CD4-positive, alpha-beta memory T cell (primary cell): ENCODE measurements around the gene TBC1D10A. TPM values are rescaled to one million over a fixed set of nuclear protein-coding genes. Genes with fewer than 3 reads are reported as not detected.

Source experiments
- CTCF ChIA-PET: fragments of 350-600 bp; sonication (Branson Sonifier 250); formaldehyde crosslinking; loops from one replicate; lab custom pipeline; 2021; ENCODE audit warnings: inconsistent platforms; ENCODE audit not compliant: partially characterized antibody; lab: Charles Lee
- POLR2A ChIA-PET: fragments of 350-600 bp; sonication (Branson Sonifier 250); formaldehyde crosslinking; loops from one replicate; lab custom pipeline; 2021; ENCODE audit not compliant: partially characterized antibody; lab: Charles Lee
- DNase-seq, 5 donors: peaks; one replicate each; pipeline versions ENCODE4 v3.0.0 to v3.0.0-alpha.2; 2020 to 2022; ENCODE audit warnings: mixed read lengths in 1 of 5
- H3K27ac ChIP-seq: one replicate; pipeline ENCODE4 v1.7.0; 2013; ENCODE audit warnings: low read depth, low read length
- H3K27me3 ChIP-seq: 2 replicates; pipeline ENCODE4 v1.7.0; 2013; ENCODE audit warnings: mild to moderate bottlenecking, low read length, moderate library complexity; ENCODE audit not compliant: insufficient read depth
- H3K36me3 ChIP-seq: 2 replicates; pipeline ENCODE4 v1.7.0; 2013; ENCODE audit warnings: mild to moderate bottlenecking, low read length, moderate library complexity; ENCODE audit not compliant: insufficient read depth
- H3K4me1 ChIP-seq: 2 replicates; pipeline ENCODE4 v1.7.0; 2013; ENCODE audit warnings: mild to moderate bottlenecking, low read length, moderate library complexity; ENCODE audit not compliant: insufficient read depth
- H3K4me3 ChIP-seq, 2 donors: one replicate each; pipeline ENCODE4 v1.7.0; 2013; ENCODE audit warnings: low read length in 2 of 2, mild to moderate bottlenecking in 1 of 2
- H3K9me3 ChIP-seq, 2 donors: one replicate each; pipeline ENCODE4 v1.7.0; 2013; ENCODE audit warnings: low read length in 2 of 2, control low read depth in 1 of 2; ENCODE audit not compliant: control insufficient read depth in 1 of 2
- H3K27ac Mint-ChIP-seq, 7 donors: one replicate each; pipeline ENCODE4 v1.8.0; 2020 to 2021; ENCODE audit warnings: mixed read lengths in 7 of 7, mild to moderate bottlenecking in 6 of 7, inconsistent platforms in 3 of 7, moderate library complexity in 3 of 7
- H3K27me3 Mint-ChIP-seq, 2 donors: one replicate each; pipeline ENCODE4 v1.8.0; 2020 to 2021; ENCODE audit warnings: mixed read lengths in 2 of 2
- H3K36me3 Mint-ChIP-seq, 2 donors: one replicate each; pipeline ENCODE4 v1.8.0; 2020 to 2021; ENCODE audit warnings: mixed read lengths in 2 of 2, inconsistent platforms in 1 of 2, mild to moderate bottlenecking in 1 of 2
- H3K4me1 Mint-ChIP-seq, 4 donors: one replicate each; pipeline ENCODE4 v1.8.0; 2020 to 2021; ENCODE audit warnings: mixed read lengths in 4 of 4, mild to moderate bottlenecking in 1 of 4
- H3K4me3 Mint-ChIP-seq, 8 donors: one replicate each; pipeline ENCODE4 v1.8.0; 2020 to 2021; ENCODE audit warnings: mixed read lengths in 8 of 8, mild to moderate bottlenecking in 7 of 8, moderate library complexity in 6 of 8, inconsistent platforms in 3 of 8
- H3K9me3 Mint-ChIP-seq, 8 donors: one replicate each; pipeline ENCODE4 v1.8.0; 2020 to 2021; ENCODE audit warnings: mixed read lengths in 8 of 8, mild to moderate bottlenecking in 5 of 8, inconsistent platforms in 3 of 8, moderate library complexity in 1 of 8
- intact Hi-C: fragments of 100-400 bp; cut with micrococcal nuclease; formaldehyde crosslinking; loops from one replicate; pipeline ENCODE4 v1.15.1; 2023
- polyA plus RNA-seq, 2 donors: library from polyadenylated mRNA; unstranded; fragments of 300-500 nt; fragmentation: Illumina TruSeq; gene quantifications; one replicate each; pipeline ENCODE4 v1.2.3, GENCODE V29; 2021
- total RNA-seq, 2 experiments: library from RNA; stranded (reverse); gene quantifications; one replicate each; pipeline ENCODE4 v1.2.3, GENCODE V29; 2021

TBC1D10A gene
- total and polyA plus RNA-seq, 4 experiments from 2014 or later = 60.6 to 76.8 (median 61.9) TPM

DNA sequence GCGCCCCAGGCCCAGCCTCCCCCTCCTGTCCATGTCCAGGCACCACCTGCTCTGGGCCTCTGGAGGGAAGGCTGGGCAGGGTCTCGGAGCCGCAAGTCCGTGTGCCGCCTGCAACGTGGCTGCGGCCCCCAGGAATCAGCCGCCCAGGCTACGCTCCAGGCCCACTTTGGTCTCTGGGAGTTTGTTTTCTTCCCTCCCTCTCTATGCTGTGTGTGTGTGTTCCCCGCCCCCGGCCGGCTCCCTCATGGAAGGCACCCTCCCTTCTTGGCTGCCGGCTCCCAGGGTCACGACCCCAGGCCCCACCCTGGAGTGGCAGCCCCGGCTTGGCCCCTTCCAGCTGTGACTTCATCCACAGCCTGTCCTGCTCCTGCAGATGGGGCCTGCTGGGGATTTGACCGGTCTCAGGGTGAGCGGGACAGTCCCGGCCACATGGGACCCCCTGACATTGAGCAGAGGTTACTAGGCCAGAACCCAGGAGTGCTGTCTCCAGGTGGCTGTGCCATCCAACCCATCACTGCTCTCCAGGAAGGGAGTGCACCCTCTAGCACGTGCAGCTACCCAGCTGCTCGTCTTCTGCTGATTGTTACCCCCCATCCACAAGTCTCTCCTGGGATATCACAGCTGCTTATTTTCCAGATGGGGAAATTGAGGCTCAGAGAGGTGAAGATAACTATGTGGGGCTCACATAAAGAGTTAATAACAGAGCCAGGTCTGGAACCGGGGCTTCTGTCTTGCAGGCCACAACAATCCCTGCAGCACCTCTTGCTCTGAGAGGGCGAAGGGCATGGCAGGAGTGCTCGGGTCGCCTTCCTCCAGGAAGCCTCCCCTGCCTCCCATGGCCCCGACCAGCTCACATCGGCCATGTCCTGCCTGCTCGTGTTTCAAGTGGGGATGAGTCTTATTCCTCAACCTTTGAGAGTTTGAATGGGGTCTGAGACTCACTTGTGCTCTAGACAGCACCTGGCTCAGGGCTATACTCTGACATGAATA lies 77.4 kb downstream of the TBC1D10A start:
- ChIA-PET POLR2A (interaction anchor here (1.4 kb wide), 1 partner anchor 25 kb away, joined by 3 read pairs; no protein-coding TSS in a partner anchor), CTCF (interaction anchor here (2.0 kb wide), 1 partner anchor 141 kb away, joined by 6 read pairs; no protein-coding TSS in a partner anchor)
- H3K9me3 ChIP-seq = no peaks in the 10 kb centered on the region
- Mint-ChIP-seq H3K27me3 (peaks cover 2 to 8% of the 10 kb centered on the region in 2 donors), H3K27ac (peak overlapping the region in 1 of 7 donors; percentile 6), H3K4me3 (no peak overlapping the region), H3K4me1 (peaks cover 26 to 54% (median 38%) of the 10 kb centered on the region in 4 donors), H3K36me3 (no peaks in the 10 kb centered on the region), H3K9me3 (no peaks in the 10 kb centered on the region)
- no peak for DNase-seq
- no peaks in the 10 kb centered on the region for H3K27me3 ChIP-seq
- intact Hi-C loops = loop anchor here (5.0 kb wide), 1 partner anchor 52 kb away; no protein-coding TSS in a partner anchor
- no peak overlapping the region for H3K4me3 ChIP-seq
- H3K4me1 ChIP-seq = peaks cover 35% of the 10 kb centered on the region
- H3K36me3 ChIP-seq = no peaks in the 10 kb centered on the region
- H3K27ac ChIP-seq = no peak overlapping the region

DNA sequence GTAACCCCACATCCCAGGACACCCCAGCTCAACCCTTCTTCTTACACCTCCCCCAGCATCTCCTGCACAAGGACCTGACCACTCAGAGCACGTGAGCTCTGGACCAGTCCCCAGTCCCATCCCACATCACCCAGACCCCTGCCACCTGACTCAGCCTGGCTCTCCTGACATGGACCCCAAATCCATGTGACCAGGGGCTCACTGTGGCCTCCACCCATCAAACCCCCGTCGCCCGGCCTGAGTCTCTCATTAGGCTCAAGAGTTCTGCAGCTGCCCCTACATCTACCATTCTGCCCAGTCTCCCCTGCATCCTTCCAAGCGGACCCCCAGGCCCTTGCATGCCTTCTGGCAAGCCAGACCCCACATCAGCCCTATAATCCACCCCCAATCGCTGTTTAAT lies 78.3 kb downstream of the TBC1D10A start:
- Histone ChIP-seq H3K27me3 (no peaks in the 10 kb centered on the region), H3K4me3 (no peak overlapping the region), H3K4me1 (peaks cover 44% of the 10 kb centered on the region), H3K9me3 (no peaks in the 10 kb centered on the region), H3K27ac (no peak overlapping the region), H3K36me3 (no peaks in the 10 kb centered on the region)
- ChIA-PET POLR2A (interaction anchor here (1.4 kb wide), 1 partner anchor 24 kb away, joined by 3 read pairs; no protein-coding TSS in a partner anchor), CTCF (interaction anchor here (1.1 kb wide), 1 partner anchor 12 kb away, joined by 3 read pairs; no protein-coding TSS in a partner anchor)
- no peaks in the 10 kb centered on the region for H3K36me3 Mint-ChIP-seq
- intact Hi-C loops = loop anchor here (5.0 kb wide), 1 partner anchor 51 kb away; no protein-coding TSS in a partner anchor
- peak overlapping the region in 3 of 7 donors; percentile 30 to 75 (median 50) for H3K27ac Mint-ChIP-seq
- peak overlapping the region in 5 of 8 donors; percentile 14 to 82 (median 46) for H3K4me3 Mint-ChIP-seq
- peaks cover 35 to 63% (median 47%) of the 10 kb centered on the region in 4 donors for H3K4me1 Mint-ChIP-seq
- H3K27me3 Mint-ChIP-seq = peaks cover 2 to 8% of the 10 kb centered on the region in 2 donors
- no peaks in the 10 kb centered on the region for H3K9me3 Mint-ChIP-seq
- DNase-seq = no peak

DNA sequence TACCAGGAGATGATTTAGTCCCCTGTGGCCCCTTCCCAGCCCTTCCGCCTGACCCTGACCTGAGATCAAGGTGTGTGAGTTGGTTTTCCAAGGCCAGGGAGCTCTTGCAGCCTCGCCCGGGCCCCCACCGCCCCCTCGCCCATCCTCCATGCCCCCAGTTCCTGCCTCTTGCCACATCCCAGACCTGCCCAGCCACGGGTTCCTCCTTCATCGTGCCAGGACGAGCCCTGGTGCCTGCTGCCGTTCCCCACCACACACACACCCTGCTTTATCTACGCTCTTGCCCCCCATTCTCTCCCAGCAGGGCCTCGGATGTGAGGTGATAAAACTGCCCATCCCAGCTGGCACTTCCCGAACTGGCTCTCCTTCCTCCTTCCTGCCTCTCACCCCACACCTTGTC lies 78.8 kb downstream of the TBC1D10A start:
- H3K36me3 ChIP-seq = no peaks in the 10 kb centered on the region
- Mint-ChIP-seq H3K4me3 (peak overlapping the region in 3 of 8 donors; percentile 14 to 82 (median 62)), H3K27me3 (peaks cover 2 to 8% of the 10 kb centered on the region in 2 donors), H3K27ac (peak overlapping the region in 1 of 7 donors; percentile 9), H3K36me3 (no peaks in the 10 kb centered on the region), H3K9me3 (no peaks in the 10 kb centered on the region), H3K4me1 (peaks cover 35 to 67% (median 46%) of the 10 kb centered on the region in 4 donors)
- intact Hi-C loops = loop anchor here (5.0 kb wide), 1 partner anchor 51 kb away; no protein-coding TSS in a partner anchor
- H3K4me1 ChIP-seq = peaks cover 48% of the 10 kb centered on the region
- no peak overlapping the region for H3K27ac ChIP-seq
- POLR2A ChIA-PET = interaction anchor here (1.4 kb wide), 1 partner anchor 24 kb away, joined by 3 read pairs; no protein-coding TSS in a partner anchor
- H3K4me3 ChIP-seq = no peak overlapping the region
- peak in 1 of 5 donors; percentile 10 for DNase-seq
- no peaks in the 10 kb centered on the region for H3K27me3 ChIP-seq
- no peaks in the 10 kb centered on the region for H3K9me3 ChIP-seq
- CTCF ChIA-PET = interaction anchor here (1.1 kb wide), 1 partner anchor 13 kb away, joined by 3 read pairs; no protein-coding TSS in a partner anchor

DNA sequence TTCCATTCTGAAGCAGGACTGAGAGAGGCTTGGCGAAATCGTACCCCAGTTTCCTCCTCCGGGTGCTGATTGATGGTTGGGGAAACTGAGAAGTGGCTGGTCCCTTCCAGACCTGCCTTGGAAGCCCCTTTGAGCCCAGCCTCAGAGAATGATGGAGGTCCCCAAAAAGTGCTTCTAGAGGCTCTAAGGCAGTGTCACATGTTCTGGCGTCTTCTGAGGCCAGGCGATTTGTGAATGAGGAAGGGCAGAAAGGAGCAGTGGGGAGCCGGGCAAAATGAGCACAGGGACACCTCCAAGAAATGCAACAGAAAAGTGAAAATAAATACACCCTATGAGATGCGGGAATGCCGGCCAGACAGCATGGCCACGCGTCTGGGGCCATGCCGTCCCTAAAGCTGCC lies 79.2 kb downstream of the TBC1D10A start:
- Histone ChIP-seq H3K4me1 (peaks cover 44% of the 10 kb centered on the region), H3K27me3 (no peaks in the 10 kb centered on the region), H3K9me3 (no peaks in the 10 kb centered on the region), H3K27ac (no peak overlapping the region), H3K36me3 (no peaks in the 10 kb centered on the region), H3K4me3 (no peak overlapping the region)
- ChIA-PET POLR2A (no interaction called here), CTCF (interaction anchor here (1.1 kb wide), 1 partner anchor 13 kb away, joined by 3 read pairs; no protein-coding TSS in a partner anchor)
- H3K27ac Mint-ChIP-seq = no peak overlapping the region
- no peaks in the 10 kb centered on the region for H3K36me3 Mint-ChIP-seq
- intact Hi-C loops = loop anchor here (5.0 kb wide), 1 partner anchor 50 kb away; no protein-coding TSS in a partner anchor
- peak in 1 of 5 donors; percentile 13 for DNase-seq
- H3K27me3 Mint-ChIP-seq = peaks cover 2 to 8% of the 10 kb centered on the region in 2 donors
- H3K9me3 Mint-ChIP-seq = no peaks in the 10 kb centered on the region
- H3K4me1 Mint-ChIP-seq = peaks cover 31 to 67% (median 43%) of the 10 kb centered on the region in 4 donors
- H3K4me3 Mint-ChIP-seq = peak overlapping the region in 3 of 8 donors; percentile 20 to 27 (median 25)

DNA sequence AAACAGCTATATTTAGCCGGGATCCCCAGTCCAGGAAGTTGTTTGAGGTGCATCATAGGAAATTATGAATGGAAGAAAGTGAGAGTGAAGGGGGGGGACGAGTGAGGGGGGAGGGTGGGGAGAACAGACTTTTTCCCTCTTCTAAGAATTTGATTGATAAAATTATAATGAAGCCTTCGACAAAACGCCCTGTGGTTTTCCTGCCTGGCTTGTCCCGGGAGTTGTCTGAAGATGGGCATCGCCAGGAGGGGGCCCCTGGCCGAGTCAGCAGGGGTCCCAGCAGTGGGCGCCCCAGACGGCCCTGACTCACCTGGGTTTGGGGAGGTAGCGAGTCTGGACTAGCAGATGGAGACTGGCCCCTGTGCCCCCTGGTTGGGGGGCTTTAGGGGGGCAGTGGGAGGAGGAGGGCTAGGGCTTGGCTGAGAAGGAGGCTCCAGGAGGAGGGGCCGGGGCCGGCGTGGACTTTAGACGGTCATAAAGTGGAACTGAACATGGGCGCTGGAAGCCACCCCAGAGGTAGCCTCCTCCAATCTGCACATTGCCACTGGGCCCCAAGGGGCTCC lies 79.8 kb downstream of the TBC1D10A start:
- Histone ChIP-seq H3K36me3 (no peaks in the 10 kb centered on the region), H3K4me1 (peaks cover 43% of the 10 kb centered on the region), H3K27ac (no peak overlapping the region), H3K27me3 (no peaks in the 10 kb centered on the region), H3K4me3 (peak overlapping the region; percentile 17 to 69), H3K9me3 (no peaks in the 10 kb centered on the region)
- Mint-ChIP-seq H3K4me1 (peaks cover 30 to 66% (median 42%) of the 10 kb centered on the region in 4 donors), H3K27ac (peak overlapping the region in 3 of 7 donors; percentile 42 to 80 (median 45)), H3K9me3 (no peaks in the 10 kb centered on the region), H3K27me3 (peaks cover 2 to 8% of the 10 kb centered on the region in 2 donors), H3K36me3 (no peaks in the 10 kb centered on the region), H3K4me3 (peak overlapping the region; percentile 67 to 90 (median 78))
- ChIA-PET POLR2A (no interaction called here), CTCF (interaction anchor here (0.5 to 1.5 kb wide), 4 partner anchors 8 to 675 kb away, joined by 3 to 6 read pairs (median 3); no protein-coding TSS in a partner anchor)
- intact Hi-C loops = loop anchor here (1.0 to 5.0 kb wide), 2 partner anchors 50 to 139 kb away; no protein-coding TSS in a partner anchor
- DNase-seq = peak in 1 of 5 donors; percentile 29

DNA sequence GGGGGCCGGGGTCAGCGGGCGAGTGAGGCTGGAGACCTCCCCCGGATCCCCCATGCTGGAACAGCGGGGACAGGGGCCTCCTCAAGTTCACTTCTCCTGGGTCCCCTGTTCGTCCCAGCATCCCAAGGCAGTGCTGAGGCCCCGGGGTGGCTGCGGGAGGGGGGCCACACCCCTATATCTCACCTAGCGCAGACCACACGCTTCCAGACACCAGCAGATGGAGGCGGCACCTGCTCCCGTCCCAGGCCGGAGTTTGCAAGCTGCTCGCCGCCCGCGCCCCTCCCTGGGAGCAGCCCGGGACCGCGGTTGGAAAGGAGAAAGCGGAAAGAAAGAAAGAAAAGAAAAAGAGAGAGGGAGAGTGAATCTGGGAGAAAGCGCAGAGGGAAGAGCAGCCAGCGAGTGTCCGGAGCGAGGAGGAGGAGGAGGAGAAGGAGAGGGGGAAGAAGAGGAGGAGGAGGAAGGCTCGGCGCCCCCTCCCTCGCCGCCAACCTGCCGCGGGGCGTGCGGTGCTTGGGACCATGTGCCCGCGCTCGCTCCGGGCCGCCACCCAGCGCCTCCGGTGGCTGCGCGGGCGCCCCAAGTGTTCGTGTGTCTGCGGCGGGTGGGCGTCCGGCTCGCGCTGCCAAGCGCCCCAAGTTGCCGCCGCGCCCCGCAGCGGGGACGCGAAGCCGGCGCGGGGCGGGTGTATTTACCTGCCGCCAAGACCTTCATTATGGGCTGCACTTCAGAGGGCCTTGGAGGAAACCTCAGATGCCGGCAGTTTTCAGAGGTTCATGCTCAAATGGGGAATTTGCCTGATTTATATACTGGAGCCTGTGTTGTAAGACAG lies 80.5 kb downstream of the TBC1D10A start, which contains the start of gene LIF:
Gene LIF (minus strand): TSS at position 775 of the 829 bp plus-strand sequence. CDS start 64 bp downstream, at position 711.
- Mint-ChIP-seq H3K27ac (peak within 1 kb of the TSS in 5 of 7 donors; percentile 45 to 86 (median 67)), H3K9me3 (no peaks in the 10 kb centered on the region), H3K4me1 (peaks cover 30 to 66% (median 42%) of the 10 kb centered on the region in 4 donors), H3K36me3 (no peaks in the 10 kb centered on the region), H3K4me3 (peak within 1 kb of the TSS; percentile 84 to 98 (median 88)), H3K27me3 (peaks cover 2 to 8% of the 10 kb centered on the region in 2 donors)
- no peaks in the 10 kb centered on the region for H3K36me3 ChIP-seq
- intact Hi-C loops = loop anchor here (1.0 to 5.0 kb wide), 2 partner anchors 49 to 138 kb away; no protein-coding TSS in a partner anchor
- peak within 1 kb of the TSS; percentile 42 to 69 for H3K4me3 ChIP-seq
- peak within 1 kb of the TSS; percentile 15 for H3K27ac ChIP-seq
- H3K4me1 ChIP-seq = peaks cover 43% of the 10 kb centered on the region
- H3K9me3 ChIP-seq = no peaks in the 10 kb centered on the region
- no peaks in the 10 kb centered on the region for H3K27me3 ChIP-seq
- CTCF ChIA-PET = interaction anchor here (0.5 to 1.5 kb wide), 5 partner anchors 9 to 676 kb away, joined by 3 to 6 read pairs (median 3); no protein-coding TSS in a partner anchor
- DNase-seq = peak; percentile 42 to 57 (median 53)
- POLR2A ChIA-PET = no interaction called here
